MCF 10A (cell line): ENCODE data around the gene MAST1. TPM values are rescaled to one million over a fixed set of nuclear protein-coding genes. Genes with fewer than 3 reads are reported as not detected.
A peak's percentile ranks its signal among the peaks of the same experiment; 100 is the strongest.
"Not testable (repeated sequence)": the region's sequence is repeated elsewhere in the genome, so short reads cannot be mapped to it uniquely, and the experiment has no call there.

Source experiments
- BruUV-seq: library from RNA; stranded (reverse); fragments of 400-500 nt; replicated peaks from 2 replicates; lab custom pipeline; 2021; lab: Mats Ljungman, UMichigan
- CTCF ChIA-PET: fragments of 300-600 bp; sonication (Branson Sonifier 250); formaldehyde crosslinking; extraction: SDS; loops from one replicate; lab custom pipeline; 2021; ENCODE audit warnings: antibody characterized with exemption, inconsistent platforms; lab: Yijun Ruan, JAX
- POLR2A ChIA-PET: fragments of 300-600, 350-650 bp; sonication (Branson Sonifier 250); formaldehyde crosslinking; extraction: SDS; loops from one replicate; lab custom pipeline; 2020; ENCODE audit warnings: antibody characterized with exemption, inconsistent platforms; lab: Yijun Ruan, JAX
- DNase-seq: peaks from one replicate; pipeline ENCODE4 v3.0.0-alpha.2; 2018; ENCODE audit not compliant: unreplicated experiment
- H3K27ac Mint-ChIP-seq: one replicate; pipeline ENCODE4 v1.8.0; 2022; ENCODE audit warnings: mild to moderate bottlenecking, low read depth, mixed read lengths; ENCODE audit not compliant: unreplicated experiment
- H3K27me3 Mint-ChIP-seq: one replicate; pipeline ENCODE4 v1.8.0; 2022; ENCODE audit warnings: mixed read lengths; ENCODE audit not compliant: insufficient read depth, unreplicated experiment
- H3K36me3 Mint-ChIP-seq: one replicate; pipeline ENCODE4 v1.8.0; 2022; ENCODE audit warnings: mild to moderate bottlenecking, moderate library complexity, mixed read lengths; ENCODE audit not compliant: insufficient read depth, unreplicated experiment
- H3K4me1 Mint-ChIP-seq: one replicate; pipeline ENCODE4 v1.8.0; 2022; ENCODE audit warnings: mixed read lengths; ENCODE audit not compliant: insufficient read depth, unreplicated experiment
- H3K4me3 Mint-ChIP-seq: one replicate; pipeline ENCODE4 v1.8.0; 2022; ENCODE audit warnings: mild to moderate bottlenecking, moderate library complexity, mixed read lengths; ENCODE audit not compliant: unreplicated experiment
- H3K9me3 Mint-ChIP-seq: one replicate; pipeline ENCODE4 v1.8.0; 2022; ENCODE audit warnings: mixed read lengths; ENCODE audit not compliant: unreplicated experiment
- intact Hi-C: fragments of 100-400 bp; cut with micrococcal nuclease; formaldehyde crosslinking; loops from 2 replicates; pipeline ENCODE4 v1.14.1; 2022
- total RNA-seq: library from RNA; stranded (reverse); gene quantifications from 2 replicates; pipeline ENCODE4 v1.2.3, GENCODE V29; 2022
- TF ChIP-seq, protein P1 (sequence below): fragments of 200-600 bp; IDR thresholded peaks from one replicate; pipeline ENCODE4 v1.8.0; 2022; ENCODE audit warnings: antibody characterized with exemption, mild to moderate bottlenecking; ENCODE audit not compliant: unreplicated experiment

Gene MAST1
- total RNA-seq, 1 experiment from 2014 or later, result 1.6 TPM

DNA sequence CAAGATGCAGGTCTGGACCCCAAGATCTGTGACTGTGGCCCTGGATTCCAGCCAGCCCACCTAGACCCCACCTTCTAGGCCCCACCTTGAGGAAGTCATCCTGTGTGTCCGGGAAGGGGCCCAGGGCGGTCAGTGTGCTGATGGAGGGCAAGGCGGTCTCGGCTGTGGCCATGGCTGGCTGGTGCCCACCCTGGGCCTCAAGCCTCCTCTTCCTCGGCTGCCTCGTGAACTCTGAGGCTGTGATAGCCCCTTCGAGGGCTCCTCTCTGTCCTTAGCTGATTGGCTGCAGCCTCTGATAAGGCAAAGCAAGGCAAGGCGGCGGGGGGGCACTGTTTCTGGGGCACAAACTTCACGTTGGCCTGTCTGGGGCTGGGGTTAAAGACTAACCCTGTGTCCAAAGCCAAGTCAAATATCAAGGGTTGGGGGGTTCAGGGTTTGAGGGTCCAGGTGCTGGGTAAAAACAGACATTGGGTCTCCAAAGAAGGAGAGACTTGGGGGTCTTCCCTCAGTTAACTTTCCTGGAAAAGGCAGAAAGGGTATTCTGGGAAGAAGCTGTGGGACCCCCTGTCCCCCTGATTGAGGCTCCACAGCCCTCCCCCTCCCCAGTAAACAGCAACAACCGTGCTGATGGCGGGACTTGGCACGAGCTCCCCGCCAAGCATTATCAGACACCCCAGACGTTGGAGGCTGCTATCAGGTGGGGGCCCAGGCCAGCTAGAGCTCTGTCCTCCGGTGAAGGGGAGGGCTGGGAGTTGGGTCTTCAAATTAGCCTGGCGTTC, 48.8 kb downstream of the MAST1 start, which contains the start of gene KLF1:
Gene KLF1 (minus strand): TSS at position 233 of the 779 bp plus-strand sequence. CDS start 61 bp downstream, at position 172.
- no peaks in the 10 kb centered on the region for H3K27me3 Mint-ChIP-seq
- POLR2A ChIA-PET, result interaction anchor here (0.6 kb wide), 1 partner anchor 94 kb away, joined by 4 read pairs; no protein-coding TSS in a partner anchor
- TF ChIP-seq, protein P1, sequence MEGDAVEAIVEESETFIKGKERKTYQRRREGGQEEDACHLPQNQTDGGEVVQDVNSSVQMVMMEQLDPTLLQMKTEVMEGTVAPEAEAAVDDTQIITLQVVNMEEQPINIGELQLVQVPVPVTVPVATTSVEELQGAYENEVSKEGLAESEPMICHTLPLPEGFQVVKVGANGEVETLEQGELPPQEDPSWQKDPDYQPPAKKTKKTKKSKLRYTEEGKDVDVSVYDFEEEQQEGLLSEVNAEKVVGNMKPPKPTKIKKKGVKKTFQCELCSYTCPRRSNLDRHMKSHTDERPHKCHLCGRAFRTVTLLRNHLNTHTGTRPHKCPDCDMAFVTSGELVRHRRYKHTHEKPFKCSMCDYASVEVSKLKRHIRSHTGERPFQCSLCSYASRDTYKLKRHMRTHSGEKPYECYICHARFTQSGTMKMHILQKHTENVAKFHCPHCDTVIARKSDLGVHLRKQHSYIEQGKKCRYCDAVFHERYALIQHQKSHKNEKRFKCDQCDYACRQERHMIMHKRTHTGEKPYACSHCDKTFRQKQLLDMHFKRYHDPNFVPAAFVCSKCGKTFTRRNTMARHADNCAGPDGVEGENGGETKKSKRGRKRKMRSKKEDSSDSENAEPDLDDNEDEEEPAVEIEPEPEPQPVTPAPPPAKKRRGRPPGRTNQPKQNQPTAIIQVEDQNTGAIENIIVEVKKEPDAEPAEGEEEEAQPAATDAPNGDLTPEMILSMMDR, result no peak
- H3K9me3 Mint-ChIP-seq, result no peaks in the 10 kb centered on the region
- intact Hi-C loops, result no loop called here
- BruUV-seq, result no TSS peak
- H3K36me3 Mint-ChIP-seq, result peaks cover 6% of the 10 kb centered on the region
- H3K4me3 Mint-ChIP-seq, result peak within 1 kb of the TSS; percentile 50
- H3K4me1 Mint-ChIP-seq, result peaks cover 13% of the 10 kb centered on the region
- H3K27ac Mint-ChIP-seq, result no peak within 1 kb of the TSS
- DNase-seq, result no peak
- CTCF ChIA-PET, result no interaction called here

DNA sequence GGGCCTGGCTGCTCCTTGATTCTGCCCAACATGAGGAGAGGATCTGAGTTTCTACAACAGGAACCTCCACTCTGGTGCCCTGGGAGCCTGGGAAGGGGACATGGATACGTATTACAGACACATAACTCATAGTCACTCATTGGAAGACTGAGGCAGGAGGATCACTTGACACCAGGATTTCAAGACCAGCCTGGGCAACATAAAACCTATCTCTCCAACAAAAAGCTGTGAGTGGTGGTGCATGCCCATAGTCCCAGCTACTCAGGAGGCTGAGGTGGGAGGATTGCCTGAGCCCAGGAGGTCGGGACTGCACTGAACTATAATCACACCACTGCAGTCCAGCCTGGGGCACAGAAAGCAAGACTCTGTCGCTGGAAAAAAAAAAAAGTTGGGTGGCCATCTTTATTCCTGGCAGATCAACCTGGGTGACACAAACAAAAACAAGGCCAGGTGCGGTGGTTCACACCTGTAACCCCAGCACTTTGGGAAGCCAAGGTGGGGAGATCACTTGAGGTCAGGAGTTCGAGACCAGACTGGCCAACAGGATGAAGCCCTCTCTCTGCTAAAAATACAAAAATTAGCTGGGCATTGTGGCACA, 49.8 kb downstream of the MAST1 start:
- ChIA-PET POLR2A (interaction anchor here (0.6 kb wide), 1 partner anchor 95 kb away, joined by 4 read pairs; no protein-coding TSS in a partner anchor), CTCF (interaction anchor here (1.2 to 1.4 kb wide), 2 partner anchors 40 to 111 kb away, joined by 5 to 7 read pairs; no protein-coding TSS in a partner anchor)
- no peak overlapping the region for H3K4me3 Mint-ChIP-seq
- H3K27ac Mint-ChIP-seq, result no peak overlapping the region
- peaks cover 16% of the 10 kb centered on the region for H3K4me1 Mint-ChIP-seq
- no peaks in the 10 kb centered on the region for H3K27me3 Mint-ChIP-seq
- H3K9me3 Mint-ChIP-seq, result no peaks in the 10 kb centered on the region
- peaks cover 6% of the 10 kb centered on the region for H3K36me3 Mint-ChIP-seq
- BruUV-seq, result no TSS peak
- TF ChIP-seq, protein P1, result no peak
- DNase-seq, result no peak
- intact Hi-C loops, result no loop called here

DNA sequence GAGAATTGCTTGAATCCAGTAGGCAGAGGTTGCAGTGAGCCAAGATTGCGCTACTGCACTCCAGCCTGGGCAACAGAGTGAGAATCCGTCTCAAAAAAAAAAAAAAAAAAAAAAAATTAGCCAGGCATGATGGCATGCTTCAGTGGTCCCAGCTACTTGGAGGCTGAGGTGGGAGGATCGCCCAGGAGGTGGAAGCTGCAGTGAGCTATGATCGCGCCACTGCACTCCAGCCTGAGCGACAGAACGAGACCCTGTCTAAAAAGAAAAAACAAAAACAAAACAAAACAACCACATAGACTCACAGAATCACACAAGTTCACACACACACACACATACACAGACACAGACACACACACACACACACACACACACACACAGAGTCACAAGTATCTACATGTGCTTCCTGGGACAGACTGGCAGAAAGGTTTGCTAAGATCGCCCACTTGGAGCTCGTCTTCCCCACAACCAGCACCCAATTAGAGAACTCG, 52.0 kb downstream of the MAST1 start:
- Mint-ChIP-seq H3K27ac (peak overlapping the region; percentile 69), H3K4me3 (peak overlapping the region; percentile 99), H3K4me1 (peaks cover 16% of the 10 kb centered on the region), H3K36me3 (peaks cover 21% of the 10 kb centered on the region)
- H3K27me3 Mint-ChIP-seq, DNase-seq, H3K9me3 Mint-ChIP-seq, intact Hi-C loops, BruUV-seq: not testable (repeated sequence)
- ChIA-PET CTCF (interaction anchor here (0.6 to 2.3 kb wide), 8 partner anchors 13 to 167 kb away, joined by 3 to 11 read pairs (median 4); no protein-coding TSS in a partner anchor), POLR2A (interaction anchor here (0.6 to 2.3 kb wide), 24 partner anchors 9 to 1201 kb away, joined by 3 to 37 read pairs (median 4); partner anchors contain the start of genes DNASE2, FARSA, PRDX2 and RAD23A)

DNA sequence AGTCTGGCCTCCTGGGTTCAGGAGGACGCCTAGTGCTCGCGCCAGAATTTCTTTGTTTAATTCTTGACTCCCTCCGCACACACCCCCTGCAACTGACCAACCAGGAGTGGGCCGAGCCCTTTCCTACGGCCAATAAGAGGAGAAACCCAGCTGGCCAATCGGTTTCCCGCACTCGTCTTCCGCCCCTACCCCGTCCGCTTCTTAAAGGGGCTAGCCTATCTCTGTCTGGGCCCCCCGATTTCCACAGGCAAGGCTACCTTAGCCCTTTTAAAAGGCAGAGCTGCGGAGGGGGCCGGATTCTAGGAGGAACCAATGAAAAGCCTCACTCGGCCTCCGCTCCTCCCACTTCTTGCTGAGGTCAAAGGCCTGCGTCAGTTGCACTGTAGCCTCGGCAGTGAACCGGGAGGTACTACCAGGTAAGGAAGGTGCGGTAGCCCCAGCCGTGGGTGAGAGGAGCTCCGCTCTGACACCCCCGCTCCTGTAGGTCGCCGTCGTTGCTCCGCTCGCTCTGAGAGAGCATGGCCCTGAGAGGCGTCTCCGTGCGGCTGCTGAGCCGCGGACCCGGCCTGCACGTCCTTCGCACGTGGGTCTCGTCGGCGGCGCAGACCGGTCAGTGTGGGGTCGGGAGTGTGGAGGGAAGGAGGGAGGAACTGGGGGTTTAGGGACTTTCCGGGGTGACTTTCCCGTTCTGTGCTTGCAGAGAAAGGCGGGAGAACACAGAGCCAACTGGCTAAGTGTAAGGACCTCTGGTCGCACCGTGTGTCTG, 52.7 kb downstream of the MAST1 start, which contains the start of gene GCDH:
Gene GCDH (plus strand): TSS at position 374 of the 766 bp plus-strand sequence. CDS start 145 bp downstream, at position 519.
- POLR2A ChIA-PET, result interaction anchor here (0.6 to 2.3 kb wide), 26 partner anchors 9 to 1200 kb away, joined by 3 to 37 read pairs (median 4); partner anchors contain the start of genes DNASE2, FARSA, PRDX2 and RAD23A
- Mint-ChIP-seq H3K36me3 (peaks cover 23% of the 10 kb centered on the region), H3K9me3 (no peaks in the 10 kb centered on the region), H3K4me3 (peak within 1 kb of the TSS; percentile 99), H3K4me1 (peaks cover 16% of the 10 kb centered on the region), H3K27ac (peak within 1 kb of the TSS; percentile 69), H3K27me3 (no peaks in the 10 kb centered on the region)
- DNase-seq, result peak; percentile 100
- TF ChIP-seq, protein P1, result no peak
- BruUV-seq, result no TSS peak
- CTCF ChIA-PET, result interaction anchor here (0.6 to 2.3 kb wide), 8 partner anchors 13 to 168 kb away, joined by 3 to 11 read pairs (median 4); no protein-coding TSS in a partner anchor
- intact Hi-C loops, result no loop called here
